Natural killer cell (primary cell): Measurements from ENCODE around the gene ST3GAL4. TPM values are rescaled to one million over a fixed set of nuclear protein-coding genes. Genes with fewer than 3 reads are reported as not detected.

Experiments
- ATAC-seq, 3 donors: fragments of 150-1000 bp in 2 of 3; fragments of 200-7000 bp in 1 of 3; cut with Tn5 transposase; 1 replicate in 1 of 3; 2 replicates in 2 of 3; pipeline ENCODE4 v1.10.0; 2021; ENCODE audit warnings: mild to moderate bottlenecking in 2 of 3, moderate library complexity in 2 of 3
- DNase-seq, 2 donors: peaks; one replicate each; pipeline versions ENCODE4 v3.0.0 to v3.0.0-alpha.2; 2013 to 2021; ENCODE audit warnings: mixed read lengths in 1 of 2
- H3K27ac ChIP-seq: one replicate; pipeline ENCODE4 v1.5.1; 2013; ENCODE audit warnings: mild to moderate bottlenecking, low read length
- H3K27me3 ChIP-seq: one replicate; pipeline ENCODE4 v1.6.1; 2013; ENCODE audit warnings: low read length; ENCODE audit not compliant: control insufficient read depth, insufficient read depth
- H3K36me3 ChIP-seq: one replicate; pipeline ENCODE4 v1.6.1; 2013; ENCODE audit warnings: low read length; ENCODE audit not compliant: control insufficient read depth, insufficient read depth
- H3K4me1 ChIP-seq: one replicate; pipeline ENCODE4 v1.6.1; 2013; ENCODE audit warnings: low read length; ENCODE audit not compliant: control insufficient read depth, insufficient read depth
- H3K4me3 ChIP-seq: one replicate; pipeline ENCODE4 v1.5.1; 2013; ENCODE audit warnings: low read length
- H3K9me3 ChIP-seq: one replicate; pipeline ENCODE4 v1.6.1; 2013; ENCODE audit warnings: low read length; ENCODE audit not compliant: control insufficient read depth, insufficient read depth
- H3K27ac Mint-ChIP-seq, 2 donors: one replicate each; pipeline ENCODE4 v1.8.0; 2022; ENCODE audit warnings: mild to moderate bottlenecking in 2 of 2, mixed read lengths in 2 of 2, moderate library complexity in 1 of 2
- H3K27me3 Mint-ChIP-seq, 2 donors: one replicate each; pipeline ENCODE4 v1.8.0; 2022; ENCODE audit warnings: low read depth in 2 of 2, mixed read lengths in 2 of 2
- H3K36me3 Mint-ChIP-seq: one replicate; pipeline ENCODE4 v1.8.0; 2022; ENCODE audit warnings: mixed read lengths
- H3K4me1 Mint-ChIP-seq, 2 donors: one replicate each; pipeline ENCODE4 v1.8.0; 2022; ENCODE audit warnings: mixed read lengths in 2 of 2
- H3K4me3 Mint-ChIP-seq: one replicate; pipeline ENCODE4 v1.8.0; 2022; ENCODE audit warnings: mild to moderate bottlenecking, moderate library complexity, mixed read lengths
- H3K9me3 Mint-ChIP-seq, 2 donors: one replicate each; pipeline ENCODE4 v1.8.0; 2022; ENCODE audit warnings: mixed read lengths in 2 of 2
- WGBS: methylation state at CpG from one replicate; pipeline ENCODE4 v1.1.7; 2013; ENCODE audit warnings: missing lambda C conversion rate; ENCODE audit not compliant: insufficient coverage; 5-methylcytosine and 5-hydroxymethylcytosine counted together
- intact Hi-C: fragments of 100-400 bp; cut with micrococcal nuclease; formaldehyde crosslinking; loops from one replicate; pipeline ENCODE4 v1.14.2; 2022
- total RNA-seq, 4 donors: library from RNA; stranded (reverse); fragments of 120-200 nt in 1 of 4; gene quantifications; one replicate each; pipeline versions ENCODE4 v1.2.3 to v1.2.4, GENCODE V29; 2013 to 2022
- TF ChIP-seq, protein P1 (sequence below): fragments of 200-600 bp; IDR thresholded peaks from one replicate; pipeline ENCODE4 v1.8.0; 2022; ENCODE audit warnings: antibody characterized with exemption

ST3GAL4 gene
- total RNA-seq, 3 donors from 2014 or later (not counting 1 experiment from before 2014, with no cell fraction given) = 43.3 to 57.6 (median 47.3) TPM

DNA sequence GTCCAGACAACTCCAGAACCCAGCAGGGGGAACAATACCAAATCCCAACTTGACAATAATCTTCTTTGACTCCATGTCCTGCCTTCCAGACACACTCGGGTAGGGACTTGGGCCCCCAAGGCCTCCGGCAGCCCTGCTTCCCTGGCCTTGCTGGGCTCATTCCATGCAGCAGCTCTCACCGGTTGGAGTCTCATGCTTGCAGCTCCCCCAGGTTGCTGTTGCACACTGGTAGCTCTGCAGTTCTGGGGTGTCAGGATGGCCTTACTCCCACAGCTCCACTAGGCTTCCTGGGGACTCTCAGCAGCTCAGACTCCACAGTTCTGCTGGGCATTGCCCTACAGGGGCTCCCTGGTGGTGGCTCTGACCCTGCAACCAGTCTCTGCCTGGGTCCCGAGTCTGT is 42.8 kb downstream of the ST3GAL4 start:
- no peaks in the 10 kb centered on the region for H3K36me3 ChIP-seq
- H3K4me1 ChIP-seq = peaks cover 3% of the 10 kb centered on the region
- no peak overlapping the region for H3K4me3 ChIP-seq
- H3K27ac ChIP-seq = no peak overlapping the region
- 94% methylated on average over 4 of the region's 4 CpGs for WGBS
- Mint-ChIP-seq H3K9me3 (no peaks in the 10 kb centered on the region), H3K36me3 (no peaks in the 10 kb centered on the region), H3K4me1 (peaks cover 33 to 51% of the 10 kb centered on the region in 2 donors), H3K27ac (no peak overlapping the region), H3K27me3 (no peaks in the 10 kb centered on the region), H3K4me3 (no peak overlapping the region)
- H3K27me3 ChIP-seq = no peaks in the 10 kb centered on the region
- no peak for DNase-seq
- intact Hi-C loops = no loop called here
- ATAC-seq = no peak
- TF ChIP-seq, protein P1, sequence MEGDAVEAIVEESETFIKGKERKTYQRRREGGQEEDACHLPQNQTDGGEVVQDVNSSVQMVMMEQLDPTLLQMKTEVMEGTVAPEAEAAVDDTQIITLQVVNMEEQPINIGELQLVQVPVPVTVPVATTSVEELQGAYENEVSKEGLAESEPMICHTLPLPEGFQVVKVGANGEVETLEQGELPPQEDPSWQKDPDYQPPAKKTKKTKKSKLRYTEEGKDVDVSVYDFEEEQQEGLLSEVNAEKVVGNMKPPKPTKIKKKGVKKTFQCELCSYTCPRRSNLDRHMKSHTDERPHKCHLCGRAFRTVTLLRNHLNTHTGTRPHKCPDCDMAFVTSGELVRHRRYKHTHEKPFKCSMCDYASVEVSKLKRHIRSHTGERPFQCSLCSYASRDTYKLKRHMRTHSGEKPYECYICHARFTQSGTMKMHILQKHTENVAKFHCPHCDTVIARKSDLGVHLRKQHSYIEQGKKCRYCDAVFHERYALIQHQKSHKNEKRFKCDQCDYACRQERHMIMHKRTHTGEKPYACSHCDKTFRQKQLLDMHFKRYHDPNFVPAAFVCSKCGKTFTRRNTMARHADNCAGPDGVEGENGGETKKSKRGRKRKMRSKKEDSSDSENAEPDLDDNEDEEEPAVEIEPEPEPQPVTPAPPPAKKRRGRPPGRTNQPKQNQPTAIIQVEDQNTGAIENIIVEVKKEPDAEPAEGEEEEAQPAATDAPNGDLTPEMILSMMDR = no peak
- no peaks in the 10 kb centered on the region for H3K9me3 ChIP-seq

DNA sequence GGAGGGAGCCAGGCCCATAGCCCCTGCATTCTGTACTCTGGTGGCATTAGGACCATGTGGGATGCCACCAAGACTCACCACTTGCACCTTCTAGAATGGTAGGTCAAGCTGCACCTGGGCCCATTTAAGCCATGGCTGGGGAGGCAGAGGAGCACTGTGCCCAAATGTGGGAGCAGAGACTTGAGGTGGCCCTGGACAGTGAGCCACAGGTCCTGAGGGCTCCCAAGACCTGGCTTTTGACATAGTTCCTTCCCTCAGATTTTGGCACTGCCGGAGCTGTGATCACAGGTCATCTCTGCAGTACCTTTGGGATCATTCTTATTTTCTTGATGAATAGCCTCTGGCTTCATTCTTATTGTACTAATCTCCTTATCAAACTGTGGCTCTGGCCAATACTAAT is 43.2 kb downstream of the ST3GAL4 start:
- peaks cover 35 to 52% of the 10 kb centered on the region in 2 donors for H3K4me1 Mint-ChIP-seq

DNA sequence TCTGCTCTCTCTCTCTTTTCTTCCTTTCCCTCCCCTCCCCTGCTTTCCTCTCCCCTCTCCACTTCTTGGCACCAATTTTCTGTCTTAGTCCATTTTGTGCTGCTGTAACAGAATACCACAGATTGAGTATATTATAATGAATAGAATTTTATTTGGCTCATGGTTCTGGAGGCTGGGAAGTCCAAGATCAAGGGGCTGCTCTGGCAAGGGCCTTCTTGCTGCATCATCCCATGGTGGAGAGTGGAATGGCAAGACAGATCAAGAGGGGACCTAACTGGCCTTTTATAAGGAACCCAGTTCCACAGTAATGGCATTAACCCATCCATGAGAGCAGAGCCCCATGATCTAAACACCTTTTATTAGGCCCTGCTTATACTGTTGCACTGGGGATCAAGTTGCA is 44.5 kb downstream of the ST3GAL4 start:
- H3K4me3 Mint-ChIP-seq = no peak overlapping the region
- H3K4me1 Mint-ChIP-seq = peaks cover 41 to 59% of the 10 kb centered on the region in 2 donors
- no peaks in the 10 kb centered on the region for H3K36me3 Mint-ChIP-seq
- H3K27me3 ChIP-seq = no peaks in the 10 kb centered on the region
- no peaks in the 10 kb centered on the region for H3K36me3 ChIP-seq
- no peaks in the 10 kb centered on the region for H3K9me3 ChIP-seq
- DNase-seq (no peak), ATAC-seq (no peak)
- H3K4me3 ChIP-seq = no peak overlapping the region
- H3K27ac Mint-ChIP-seq = no peak overlapping the region
- intact Hi-C loops = no loop called here
- H3K4me1 ChIP-seq = no peaks in the 10 kb centered on the region
- no peak overlapping the region for H3K27ac ChIP-seq
- H3K9me3 Mint-ChIP-seq = no peaks in the 10 kb centered on the region
- TF ChIP-seq, protein P1 = no peak
- H3K27me3 Mint-ChIP-seq = no peaks in the 10 kb centered on the region

More for the DNA sequence above, 43.2 kb downstream of the ST3GAL4 start:
- no peak for ATAC-seq
- H3K4me3 Mint-ChIP-seq = no peak overlapping the region
- TF ChIP-seq, protein P1 = no peak
- no peaks in the 10 kb centered on the region for H3K27me3 Mint-ChIP-seq
- H3K4me3 ChIP-seq = no peak overlapping the region
- DNase-seq = no peak
- no peaks in the 10 kb centered on the region for H3K9me3 ChIP-seq
- no peak overlapping the region for H3K27ac ChIP-seq
- no peaks in the 10 kb centered on the region for H3K36me3 Mint-ChIP-seq
- H3K36me3 ChIP-seq = no peaks in the 10 kb centered on the region
- 100% methylated on average over 1 of the region's 1 CpG for WGBS
- H3K27me3 ChIP-seq = no peaks in the 10 kb centered on the region
- H3K9me3 Mint-ChIP-seq = no peaks in the 10 kb centered on the region
- no peak overlapping the region for H3K27ac Mint-ChIP-seq
- intact Hi-C loops = no loop called here
- no peaks in the 10 kb centered on the region for H3K4me1 ChIP-seq

DNA sequence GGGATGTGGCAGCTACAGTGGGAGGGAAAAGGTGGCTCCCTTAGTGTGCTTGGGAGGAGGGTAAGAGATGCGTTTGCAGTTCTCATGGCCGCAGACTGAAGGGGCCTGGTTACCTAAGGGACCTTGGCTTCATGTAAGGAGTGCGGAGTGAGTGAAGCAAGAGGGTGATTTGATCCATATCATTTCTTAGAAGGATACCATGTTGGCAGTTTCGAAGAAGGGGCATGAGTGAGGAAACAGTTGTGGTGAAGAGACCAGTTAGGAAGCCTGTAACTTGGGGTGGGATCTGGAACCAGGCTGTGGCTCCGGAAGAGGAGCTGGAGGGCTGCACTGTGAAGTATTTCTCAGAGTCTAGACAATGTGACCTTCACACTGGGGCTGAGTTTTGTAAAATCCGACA is 45.0 kb downstream of the ST3GAL4 start:
- TF ChIP-seq, protein P1 = no peak
- Histone ChIP-seq H3K27ac (no peak overlapping the region), H3K9me3 (no peaks in the 10 kb centered on the region), H3K27me3 (no peaks in the 10 kb centered on the region), H3K36me3 (no peaks in the 10 kb centered on the region), H3K4me3 (no peak overlapping the region), H3K4me1 (no peaks in the 10 kb centered on the region)
- no peak overlapping the region for H3K4me3 Mint-ChIP-seq
- 94% methylated on average over 6 of the region's 6 CpGs for WGBS
- no peaks in the 10 kb centered on the region for H3K27me3 Mint-ChIP-seq
- no peaks in the 10 kb centered on the region for H3K36me3 Mint-ChIP-seq
- ATAC-seq = peak in 1 of 3 donors; percentile 68
- peak overlapping the region in 1 of 2 donors; percentile 51 for H3K27ac Mint-ChIP-seq
- intact Hi-C loops = no loop called here
- DNase-seq = no peak
- H3K9me3 Mint-ChIP-seq = no peaks in the 10 kb centered on the region
- peaks cover 38 to 60% of the 10 kb centered on the region in 2 donors for H3K4me1 Mint-ChIP-seq
